ENCODE data around the gene PLPPR4. TPM values are rescaled to one million over a fixed set of nuclear protein-coding genes. Genes with fewer than 3 reads are reported as not detected.

Gene PLPPR4
- total RNA-seq, 3 donors from 2014 or later = 0.17 to 1.2 (median 0.36) TPM

DNA sequence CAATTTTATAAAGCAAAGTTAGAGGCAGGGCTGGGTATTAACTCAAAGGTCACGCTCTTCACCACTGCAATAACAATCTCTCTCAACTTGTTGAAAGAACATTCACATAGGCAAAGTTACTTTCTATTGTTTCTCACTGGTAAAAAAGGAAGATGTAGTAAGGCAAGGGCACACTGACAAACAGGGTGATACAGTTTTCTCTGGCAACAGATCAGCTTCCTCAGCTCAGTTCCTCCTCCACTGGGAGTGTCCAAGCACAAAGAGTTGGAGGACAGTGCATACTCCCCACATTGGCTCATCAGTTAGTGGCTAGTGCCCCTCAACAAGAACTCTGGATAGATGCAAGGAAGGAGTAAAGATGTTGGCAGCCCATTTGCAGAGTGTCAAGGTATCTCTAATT, 3.7 kb downstream of the PLPPR4 start:
- no peak overlapping the region for H3K4me3 ChIP-seq
- intact Hi-C loops (cut with DNase I, micrococcal nuclease) = no loop called here
- DNase-seq (no peak), ATAC-seq (no peak)
- H3K4me1 ChIP-seq (ENCODE audit: low read depth) = no peaks in the 10 kb centered on the region
- no peaks in the 10 kb centered on the region for H3K9me3 ChIP-seq
- no peaks in the 10 kb centered on the region for H3K36me3 ChIP-seq (ENCODE audit: low read depth)
- TF ChIP-seq, protein P1, sequence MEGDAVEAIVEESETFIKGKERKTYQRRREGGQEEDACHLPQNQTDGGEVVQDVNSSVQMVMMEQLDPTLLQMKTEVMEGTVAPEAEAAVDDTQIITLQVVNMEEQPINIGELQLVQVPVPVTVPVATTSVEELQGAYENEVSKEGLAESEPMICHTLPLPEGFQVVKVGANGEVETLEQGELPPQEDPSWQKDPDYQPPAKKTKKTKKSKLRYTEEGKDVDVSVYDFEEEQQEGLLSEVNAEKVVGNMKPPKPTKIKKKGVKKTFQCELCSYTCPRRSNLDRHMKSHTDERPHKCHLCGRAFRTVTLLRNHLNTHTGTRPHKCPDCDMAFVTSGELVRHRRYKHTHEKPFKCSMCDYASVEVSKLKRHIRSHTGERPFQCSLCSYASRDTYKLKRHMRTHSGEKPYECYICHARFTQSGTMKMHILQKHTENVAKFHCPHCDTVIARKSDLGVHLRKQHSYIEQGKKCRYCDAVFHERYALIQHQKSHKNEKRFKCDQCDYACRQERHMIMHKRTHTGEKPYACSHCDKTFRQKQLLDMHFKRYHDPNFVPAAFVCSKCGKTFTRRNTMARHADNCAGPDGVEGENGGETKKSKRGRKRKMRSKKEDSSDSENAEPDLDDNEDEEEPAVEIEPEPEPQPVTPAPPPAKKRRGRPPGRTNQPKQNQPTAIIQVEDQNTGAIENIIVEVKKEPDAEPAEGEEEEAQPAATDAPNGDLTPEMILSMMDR (IDR thresholded peaks at IDR 0.05) = no peak

DNA sequence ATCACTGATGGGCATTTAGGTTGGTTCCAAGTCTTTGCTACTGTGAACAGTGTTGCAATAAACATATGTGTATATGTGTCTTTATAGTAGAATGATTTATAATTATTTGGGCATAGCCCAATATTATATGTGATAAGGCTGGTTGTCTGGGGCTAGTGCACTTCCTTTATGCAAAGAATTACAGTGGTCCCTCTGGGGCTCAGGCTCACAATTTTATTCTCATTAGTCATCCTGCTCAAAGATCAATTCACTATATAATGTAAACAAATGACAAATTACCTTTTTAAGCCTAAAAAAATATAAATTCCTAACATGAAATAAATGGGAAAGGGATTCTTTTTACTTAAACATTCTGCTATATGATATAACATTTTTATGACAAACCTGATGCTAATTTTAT, 5.0 kb downstream of the PLPPR4 start:
- ATAC-seq (no peak), DNase-seq (no peak)
- H3K36me3 ChIP-seq (ENCODE audit: low read depth) = no peaks in the 10 kb centered on the region
- TF ChIP-seq, protein P1 (IDR thresholded peaks at IDR 0.05) = no peak
- H3K9me3 ChIP-seq = no peaks in the 10 kb centered on the region
- H3K4me1 ChIP-seq (ENCODE audit: low read depth) = no peaks in the 10 kb centered on the region
- intact Hi-C loops (cut with DNase I, micrococcal nuclease) = no loop called here
- no peak overlapping the region for H3K4me3 ChIP-seq

DNA sequence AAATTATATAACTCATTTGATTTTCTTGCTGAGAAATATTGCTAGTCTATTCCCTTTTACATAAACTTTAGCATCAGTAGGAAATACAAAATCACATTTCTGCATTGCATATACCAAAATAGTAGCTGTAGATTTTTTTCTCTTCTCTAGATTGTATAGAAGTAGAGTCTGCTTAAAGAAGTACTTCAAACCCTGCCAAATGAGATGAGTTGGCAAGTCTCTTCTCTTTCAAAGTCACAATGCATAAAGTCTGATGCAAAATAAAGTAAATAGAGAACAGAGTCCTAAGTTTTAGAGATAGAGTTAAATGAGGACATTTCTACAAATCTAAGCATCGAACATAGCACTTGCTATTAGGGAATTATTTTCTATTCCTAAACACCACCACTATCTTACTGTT, 6.4 kb downstream of the PLPPR4 start:
- TF ChIP-seq, protein P1 (IDR thresholded peaks at IDR 0.05) = no peak
- ATAC-seq (no peak), DNase-seq (no peak)
- H3K4me1 ChIP-seq (ENCODE audit: low read depth) = no peaks in the 10 kb centered on the region
- H3K9me3 ChIP-seq = no peaks in the 10 kb centered on the region
- no peak overlapping the region for H3K4me3 ChIP-seq
- intact Hi-C loops (cut with DNase I, micrococcal nuclease) = no loop called here
- no peaks in the 10 kb centered on the region for H3K36me3 ChIP-seq (ENCODE audit: low read depth)

DNA sequence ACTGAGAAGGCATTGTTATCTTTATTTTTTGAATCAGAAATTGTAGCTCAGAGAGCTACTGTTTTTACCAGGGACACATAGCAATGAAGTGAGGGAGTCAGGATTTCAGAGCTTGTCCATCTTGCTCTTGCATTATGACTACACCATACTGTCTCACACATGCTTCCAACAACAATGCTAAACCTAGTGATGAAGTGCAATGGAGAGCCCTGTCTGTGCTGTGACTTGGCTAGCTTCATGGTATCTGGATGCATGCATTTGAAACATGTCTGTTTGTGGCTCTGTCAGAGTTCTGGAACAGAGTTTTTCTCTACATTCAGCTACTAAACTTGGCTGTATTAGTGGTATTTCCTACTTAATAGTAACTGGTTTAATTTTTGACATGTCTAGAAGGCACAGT, 7.0 kb downstream of the PLPPR4 start:
- no peak overlapping the region for H3K4me3 ChIP-seq
- no peaks in the 10 kb centered on the region for H3K9me3 ChIP-seq
- DNase-seq (no peak), ATAC-seq (no peak)
- TF ChIP-seq, protein P1 (IDR thresholded peaks at IDR 0.05) = no peak
- H3K36me3 ChIP-seq (ENCODE audit: low read depth) = no peaks in the 10 kb centered on the region
- intact Hi-C loops (cut with DNase I, micrococcal nuclease) = no loop called here
- no peaks in the 10 kb centered on the region for H3K4me1 ChIP-seq (ENCODE audit: low read depth)

DNA sequence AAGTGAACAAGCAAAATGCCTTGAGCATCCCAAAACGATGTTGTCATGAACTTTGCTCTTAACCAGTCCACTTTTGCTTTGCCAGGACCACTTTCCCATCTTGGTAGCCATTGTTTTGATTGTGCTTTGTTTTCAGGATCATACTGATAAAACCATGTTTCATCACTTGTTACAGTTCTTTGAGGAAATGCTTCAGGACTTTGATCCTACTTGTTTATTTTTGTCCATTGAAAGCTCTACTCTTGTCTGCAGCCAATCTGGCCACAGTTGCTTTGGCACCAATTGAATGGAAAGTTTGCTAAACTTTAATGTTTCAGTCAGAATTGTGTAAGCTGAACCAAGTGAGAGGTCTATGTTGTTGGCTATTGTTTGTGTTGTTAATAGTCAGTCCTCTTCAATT, 12.8 kb downstream of the PLPPR4 start:
- no peak overlapping the region for H3K4me3 ChIP-seq
- DNase-seq = no peak
- ATAC-seq = no peak
- H3K4me1 ChIP-seq (ENCODE audit: low read depth) = no peaks in the 10 kb centered on the region
- H3K9me3 ChIP-seq = no peaks in the 10 kb centered on the region
- TF ChIP-seq, protein P1 (IDR thresholded peaks at IDR 0.05) = no peak
- no peaks in the 10 kb centered on the region for H3K36me3 ChIP-seq (ENCODE audit: low read depth)
- intact Hi-C loops (cut with DNase I, micrococcal nuclease) = no loop called here

DNA sequence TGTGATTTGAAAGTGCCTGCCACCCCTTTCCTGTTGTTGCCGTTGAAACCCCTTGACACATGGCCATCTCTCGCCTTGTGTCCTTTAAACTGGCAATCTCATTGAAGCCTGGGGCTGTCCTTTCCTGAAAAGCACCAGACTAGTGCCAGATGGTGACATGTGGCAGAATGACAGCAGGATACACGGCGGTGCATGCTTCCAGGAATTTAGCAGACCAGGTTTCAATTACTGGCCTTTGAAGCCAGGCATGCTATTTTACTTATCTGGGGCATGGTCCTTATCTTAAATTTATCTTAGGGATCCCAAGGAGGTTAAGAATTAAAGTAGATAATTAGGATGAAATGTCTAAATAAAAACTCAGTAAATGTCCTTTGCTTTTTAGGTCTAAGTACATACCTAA, 15.2 kb downstream of the PLPPR4 start:
- H3K4me1 ChIP-seq (ENCODE audit: low read depth) = no peaks in the 10 kb centered on the region
- no peak overlapping the region for H3K4me3 ChIP-seq
- H3K36me3 ChIP-seq (ENCODE audit: low read depth) = no peaks in the 10 kb centered on the region
- ATAC-seq = no peak
- H3K9me3 ChIP-seq = no peaks in the 10 kb centered on the region
- intact Hi-C loops (cut with DNase I, micrococcal nuclease) = no loop called here
- TF ChIP-seq, protein P1 (IDR thresholded peaks at IDR 0.05) = no peak
- no peak for DNase-seq

Measured in mucosa of descending colon (tissue), 3 donors.